Measurements from ENCODE around the gene SUPT3H. TPM values are rescaled to one million over a fixed set of nuclear protein-coding genes. Genes with fewer than 3 reads are reported as not detected.

The SUPT3H gene
- total and polyA plus RNA-seq, 2 of the 13 experiments (the other 11 are each of a cell fraction or from before 2014, with no cell fraction given) = 11.9 to 36.1 TPM

DNA sequence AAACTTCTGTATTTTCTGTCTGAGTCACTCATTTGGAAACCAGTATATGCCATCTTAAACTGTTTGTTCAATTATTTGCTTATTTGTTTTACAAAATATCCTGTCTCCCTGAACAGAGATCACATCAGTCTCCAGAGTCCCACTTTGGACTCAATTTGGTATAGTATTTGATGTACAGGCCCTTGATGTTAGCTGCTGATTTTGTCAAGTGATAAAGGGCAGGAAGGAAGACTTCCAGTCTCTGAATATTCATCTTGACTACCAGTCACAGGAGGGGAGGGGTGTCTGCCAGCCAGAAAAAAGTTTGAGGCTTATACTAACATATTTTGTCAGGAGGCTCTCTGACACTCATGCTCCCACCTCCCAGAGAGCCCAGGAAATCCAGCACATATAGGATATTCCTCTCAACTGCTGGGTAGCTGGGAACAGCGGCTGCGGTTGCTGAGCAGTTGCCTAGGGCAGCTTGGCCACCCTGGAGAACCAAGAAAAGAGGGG lies 426.4 kb downstream of the SUPT3H start (continued):
- TF ChIP-seq ZNF383 (CRISPR knock-in tag; IDR thresholded peaks at IDR 0.05; ENCODE audit: borderline replicate concordance) (no peak), CENPT (CRISPR knock-in tag; IDR thresholded peaks at IDR 0.05; ENCODE audit: low read depth) (no peak), ZNF83 (CRISPR knock-in tag; IDR thresholded peaks at IDR 0.05; ENCODE audit: borderline replicate concordance) (no peak), ETV5 (CRISPR knock-in tag; IDR thresholded peaks at IDR 0.05; ENCODE audit: borderline replicate concordance) (peak; percentile 45; the same call in 1 of the 2 replicates), ZNF572 (CRISPR knock-in tag; IDR thresholded peaks at IDR 0.05) (no peak), IRX3 (CRISPR knock-in tag; IDR thresholded peaks at IDR 0.05; ENCODE audit: borderline replicate concordance, low read depth) (no peak), ZNF703 (CRISPR knock-in tag; IDR thresholded peaks at IDR 0.05; ENCODE audit: borderline replicate concordance) (no peak), ZNF652 (CRISPR knock-in tag; IDR thresholded peaks at IDR 0.05; ENCODE audit: borderline replicate concordance, low read depth) (no peak), KLF11 (CRISPR knock-in tag; IDR thresholded peaks at IDR 0.05) (no peak), ZNF550 (CRISPR knock-in tag; IDR thresholded peaks at IDR 0.05; ENCODE audit: borderline replicate concordance) (no peak), SOX6 (IDR thresholded peaks at IDR 0.05) (no peak), SOX6 (CRISPR knock-in tag; IDR thresholded peaks at IDR 0.05) (peak; percentile 34; the same call in 1 of the 2 replicates), ZNF816 (CRISPR knock-in tag; IDR thresholded peaks at IDR 0.05; ENCODE audit: borderline replicate concordance) (0 out of 2 replicates have a peak, but pooled peaks have one; percentile 21), ZNF138 (CRISPR knock-in tag; IDR thresholded peaks at IDR 0.05; ENCODE audit: low read depth) (no peak), ZFY (CRISPR knock-in tag; IDR thresholded peaks at IDR 0.05) (no peak), ZNF431 (CRISPR knock-in tag; IDR thresholded peaks at IDR 0.05; ENCODE audit: borderline replicate concordance, low read depth) (no peak), ZNF124 (CRISPR knock-in tag; IDR thresholded peaks at IDR 0.05) (no peak)
- TF ChIP-seq, protein P1, sequence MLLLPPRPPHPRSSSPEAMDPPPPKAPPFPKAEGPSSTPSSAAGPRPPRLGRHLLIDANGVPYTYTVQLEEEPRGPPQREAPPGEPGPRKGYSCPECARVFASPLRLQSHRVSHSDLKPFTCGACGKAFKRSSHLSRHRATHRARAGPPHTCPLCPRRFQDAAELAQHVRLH (CRISPR knock-in tag; IDR thresholded peaks at IDR 0.05; ENCODE audit: borderline replicate concordance, low read depth) = no peak
- TF ChIP-seq, protein P2, sequence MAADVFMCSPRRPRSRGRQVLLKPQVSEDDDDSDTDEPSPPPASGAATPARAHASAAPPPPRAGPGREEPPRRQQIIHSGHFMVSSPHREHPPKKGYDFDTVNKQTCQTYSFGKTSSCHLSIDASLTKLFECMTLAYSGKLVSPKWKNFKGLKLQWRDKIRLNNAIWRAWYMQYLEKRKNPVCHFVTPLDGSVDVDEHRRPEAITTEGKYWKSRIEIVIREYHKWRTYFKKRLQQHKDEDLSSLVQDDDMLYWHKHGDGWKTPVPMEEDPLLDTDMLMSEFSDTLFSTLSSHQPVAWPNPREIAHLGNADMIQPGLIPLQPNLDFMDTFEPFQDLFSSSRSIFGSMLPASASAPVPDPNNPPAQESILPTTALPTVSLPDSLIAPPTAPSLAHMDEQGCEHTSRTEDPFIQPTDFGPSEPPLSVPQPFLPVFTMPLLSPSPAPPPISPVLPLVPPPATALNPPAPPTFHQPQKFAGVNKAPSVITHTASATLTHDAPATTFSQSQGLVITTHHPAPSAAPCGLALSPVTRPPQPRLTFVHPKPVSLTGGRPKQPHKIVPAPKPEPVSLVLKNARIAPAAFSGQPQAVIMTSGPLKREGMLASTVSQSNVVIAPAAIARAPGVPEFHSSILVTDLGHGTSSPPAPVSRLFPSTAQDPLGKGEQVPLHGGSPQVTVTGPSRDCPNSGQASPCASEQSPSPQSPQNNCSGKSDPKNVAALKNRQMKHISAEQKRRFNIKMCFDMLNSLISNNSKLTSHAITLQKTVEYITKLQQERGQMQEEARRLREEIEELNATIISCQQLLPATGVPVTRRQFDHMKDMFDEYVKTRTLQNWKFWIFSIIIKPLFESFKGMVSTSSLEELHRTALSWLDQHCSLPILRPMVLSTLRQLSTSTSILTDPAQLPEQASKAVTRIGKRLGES (CRISPR knock-in tag; IDR thresholded peaks at IDR 0.05; ENCODE audit: borderline replicate concordance) = no peak
- TF ChIP-seq, protein P3, sequence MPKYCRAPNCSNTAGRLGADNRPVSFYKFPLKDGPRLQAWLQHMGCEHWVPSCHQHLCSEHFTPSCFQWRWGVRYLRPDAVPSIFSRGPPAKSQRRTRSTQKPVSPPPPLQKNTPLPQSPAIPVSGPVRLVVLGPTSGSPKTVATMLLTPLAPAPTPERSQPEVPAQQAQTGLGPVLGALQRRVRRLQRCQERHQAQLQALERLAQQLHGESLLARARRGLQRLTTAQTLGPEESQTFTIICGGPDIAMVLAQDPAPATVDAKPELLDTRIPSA (CRISPR knock-in tag; IDR thresholded peaks at IDR 0.05; ENCODE audit: borderline replicate concordance) = no peak
- TF ChIP-seq, protein P4, sequence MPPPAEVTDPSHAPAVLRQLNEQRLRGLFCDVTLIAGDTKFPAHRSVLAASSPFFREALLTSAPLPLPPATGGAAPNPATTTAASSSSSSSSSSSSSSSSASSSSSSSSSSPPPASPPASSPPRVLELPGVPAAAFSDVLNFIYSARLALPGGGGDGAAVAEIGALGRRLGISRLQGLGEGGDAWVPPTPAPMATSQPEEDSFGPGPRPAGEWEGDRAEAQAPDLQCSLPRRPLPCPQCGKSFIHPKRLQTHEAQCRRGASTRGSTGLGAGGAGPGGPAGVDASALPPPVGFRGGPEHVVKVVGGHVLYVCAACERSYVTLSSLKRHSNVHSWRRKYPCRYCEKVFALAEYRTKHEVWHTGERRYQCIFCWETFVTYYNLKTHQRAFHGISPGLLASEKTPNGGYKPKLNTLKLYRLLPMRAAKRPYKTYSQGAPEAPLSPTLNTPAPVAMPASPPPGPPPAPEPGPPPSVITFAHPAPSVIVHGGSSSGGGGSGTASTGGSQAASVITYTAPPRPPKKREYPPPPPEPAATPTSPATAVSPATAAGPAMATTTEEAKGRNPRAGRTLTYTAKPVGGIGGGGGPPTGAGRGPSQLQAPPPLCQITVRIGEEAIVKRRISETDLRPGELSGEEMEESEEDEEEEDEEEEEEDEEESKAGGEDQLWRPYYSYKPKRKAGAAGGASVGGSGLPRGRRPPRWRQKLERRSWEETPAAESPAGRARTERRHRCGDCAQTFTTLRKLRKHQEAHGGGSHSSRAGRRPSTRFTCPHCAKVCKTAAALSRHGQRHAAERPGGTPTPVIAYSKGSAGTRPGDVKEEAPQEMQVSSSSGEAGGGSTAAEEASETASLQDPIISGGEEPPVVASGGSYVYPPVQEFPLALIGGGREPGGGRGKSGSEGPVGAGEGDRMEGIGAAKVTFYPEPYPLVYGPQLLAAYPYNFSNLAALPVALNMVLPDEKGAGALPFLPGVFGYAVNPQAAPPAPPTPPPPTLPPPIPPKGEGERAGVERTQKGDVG (CRISPR knock-in tag; IDR thresholded peaks at IDR 0.05; ENCODE audit: borderline replicate concordance) = no peak
- TF ChIP-seq, protein P5, sequence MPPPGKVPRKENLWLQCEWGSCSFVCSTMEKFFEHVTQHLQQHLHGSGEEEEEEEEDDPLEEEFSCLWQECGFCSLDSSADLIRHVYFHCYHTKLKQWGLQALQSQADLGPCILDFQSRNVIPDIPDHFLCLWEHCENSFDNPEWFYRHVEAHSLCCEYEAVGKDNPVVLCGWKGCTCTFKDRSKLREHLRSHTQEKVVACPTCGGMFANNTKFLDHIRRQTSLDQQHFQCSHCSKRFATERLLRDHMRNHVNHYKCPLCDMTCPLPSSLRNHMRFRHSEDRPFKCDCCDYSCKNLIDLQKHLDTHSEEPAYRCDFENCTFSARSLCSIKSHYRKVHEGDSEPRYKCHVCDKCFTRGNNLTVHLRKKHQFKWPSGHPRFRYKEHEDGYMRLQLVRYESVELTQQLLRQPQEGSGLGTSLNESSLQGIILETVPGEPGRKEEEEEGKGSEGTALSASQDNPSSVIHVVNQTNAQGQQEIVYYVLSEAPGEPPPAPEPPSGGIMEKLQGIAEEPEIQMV (CRISPR knock-in tag; IDR thresholded peaks at IDR 0.05; ENCODE audit: low read depth) = no peak

All from HepG2 (cell line).